Spinal cord (tissue), 10 donors: ENCODE measurements around the gene VIL1. TPM values are rescaled to one million over a fixed set of nuclear protein-coding genes. Genes with fewer than 3 reads are reported as not detected.

ENCODE experiments used
- DNase-seq, 6 donors: peaks; one replicate each; pipeline versions ENCODE4 v3.0.0 to v3.0.0-alpha.2; 2013 to 2015; ENCODE audit warnings: low spot score in 6 of 6, low read depth in 4 of 6
- H3K27ac ChIP-seq: one replicate; pipeline ENCODE4 v1.5.1; 2013; ENCODE audit warnings: low read depth, low read length, control low read depth
- H3K27me3 ChIP-seq: one replicate; pipeline ENCODE4 v1.6.1; 2013; ENCODE audit warnings: low read length; ENCODE audit not compliant: control insufficient read depth, insufficient read depth
- H3K36me3 ChIP-seq: one replicate; pipeline ENCODE4 v1.6.1; 2013; ENCODE audit warnings: low read length; ENCODE audit not compliant: control insufficient read depth, insufficient read depth
- H3K4me1 ChIP-seq: one replicate; pipeline ENCODE4 v1.6.1; 2013; ENCODE audit warnings: low read length; ENCODE audit not compliant: control insufficient read depth, insufficient read depth
- H3K4me3 ChIP-seq: one replicate; pipeline ENCODE4 v1.5.1; 2013; ENCODE audit warnings: low read depth, low read length, control low read depth
- H3K9me3 ChIP-seq: one replicate; pipeline ENCODE4 v1.6.1; 2013; ENCODE audit warnings: low read length; ENCODE audit not compliant: control insufficient read depth, insufficient read depth
- WGBS: methylation state at CpG from one replicate; pipeline ENCODE4 v1.1.5; 2013; ENCODE audit warnings: missing lambda C conversion rate; ENCODE audit not compliant: insufficient coverage; 5-methylcytosine and 5-hydroxymethylcytosine counted together
- long read RNA-seq, 4 donors: transcript quantifications; one replicate each; lab custom pipeline, GENCODE V29; 2026
- polyA plus RNA-seq, 2 donors: library from polyadenylated mRNA; unstranded; fragments of 120-200 nt; gene quantifications; one replicate each; pipeline ENCODE4 v1.2.1, GENCODE V29; 2013; ENCODE audit not compliant: insufficient read length in 2 of 2
- total RNA-seq, 2 donors: library from RNA; depleted of rRNA in 1 of 2; stranded (reverse); fragments of 120-200 nt in 1 of 2; fragments of >200 nt in 1 of 2; gene quantifications; one replicate each; pipeline versions ENCODE4 v1.2.3 to v1.2.4, GENCODE V29; 2013 to 2014
- donor health status: healthy.

The VIL1 gene
- total RNA-seq (under 1 TPM in 1 of 2 donors, not detected in 1; 0.11 TPM), polyA plus RNA-seq (1 to 10 TPM in 1 of 2 donors, under 1 TPM in 1; 0.48 to 1.3 TPM)
- long read RNA-seq, donor 1 = 0 reads
- long read RNA-seq, donor 2 = 0 reads
- long read RNA-seq, donor 3 = 0 reads
- long read RNA-seq, donor 4, partial matches to known transcripts = 9 of 9 reads
- long read RNA-seq, donor 4, other reads (novel, unspliced or antisense) = 0 of 9 reads

- no peaks in the 10 kb centered on the region for H3K36me3 ChIP-seq
- H3K9me3 ChIP-seq = no peaks in the 10 kb centered on the region
- H3K27ac ChIP-seq = no peak within 1 kb of the TSS
- DNase-seq = no peak
- no peaks in the 10 kb centered on the region for H3K4me1 ChIP-seq
- WGBS = 86% methylated on average over 9 of the region's 9 CpGs
- H3K4me3 ChIP-seq = no peak within 1 kb of the TSS
- no peaks in the 10 kb centered on the region for H3K27me3 ChIP-seq
These were observed at the start of gene VIL1 for GRCh38 chr2:218418717-218419458. TSS of gene VIL1 (plus strand) at chr2:218419123. CDS start at chr2:218423779, 4,656 bp downstream.

- Histone ChIP-seq H3K27ac (no peak overlapping the region), H3K9me3 (peaks cover 2% of the 10 kb centered on the region), H3K4me1 (peaks cover 18% of the 10 kb centered on the region), H3K27me3 (peaks cover 24% of the 10 kb centered on the region), H3K36me3 (no peaks in the 10 kb centered on the region), H3K4me3 (no peak overlapping the region)
- 40% methylated on average over 1 of the region's 2 CpGs for WGBS
- no peak for DNase-seq
These were observed 49.6 kb upstream of the VIL1 start for GRCh38 chr2:218369330-218369729.

GRCh38 chr2:218370410-218371063, 48.4 kb upstream of the VIL1 start:
- H3K27ac ChIP-seq = peak overlapping the region; percentile 40
- no peak overlapping the region for H3K4me3 ChIP-seq
- no peaks in the 10 kb centered on the region for H3K36me3 ChIP-seq
- WGBS = 90% methylated on average over 7 of the region's 11 CpGs
- peaks cover 24% of the 10 kb centered on the region for H3K27me3 ChIP-seq
- peaks cover 2% of the 10 kb centered on the region for H3K9me3 ChIP-seq
- no peak for DNase-seq
- H3K4me1 ChIP-seq = peaks cover 18% of the 10 kb centered on the region

- no peak for DNase-seq
- Histone ChIP-seq H3K4me3 (no peak overlapping the region), H3K9me3 (no peaks in the 10 kb centered on the region), H3K27me3 (peaks cover 22% of the 10 kb centered on the region), H3K4me1 (peaks cover 18% of the 10 kb centered on the region), H3K36me3 (no peaks in the 10 kb centered on the region), H3K27ac (no peak overlapping the region)
These were observed 47.0 kb upstream of the VIL1 start for GRCh38 chr2:218371983-218372350.

GRCh38 chr2:218374795-218375194, 44.1 kb upstream of the VIL1 start:
- DNase-seq = no peak
- H3K27me3 ChIP-seq = no peaks in the 10 kb centered on the region
- no peak overlapping the region for H3K4me3 ChIP-seq
- WGBS = 100% methylated on average over 1 of the region's 4 CpGs
- no peaks in the 10 kb centered on the region for H3K4me1 ChIP-seq
- no peaks in the 10 kb centered on the region for H3K36me3 ChIP-seq
- H3K9me3 ChIP-seq = no peaks in the 10 kb centered on the region
- no peak overlapping the region for H3K27ac ChIP-seq

GRCh38 chr2:218375212-218375611, 43.7 kb upstream of the VIL1 start:
- no peak overlapping the region for H3K27ac ChIP-seq
- no peaks in the 10 kb centered on the region for H3K4me1 ChIP-seq
- H3K9me3 ChIP-seq = no peaks in the 10 kb centered on the region
- no peaks in the 10 kb centered on the region for H3K27me3 ChIP-seq
- DNase-seq = peak in 1 of 6 donors; percentile 22
- no peak overlapping the region for H3K4me3 ChIP-seq
- WGBS = 64% methylated on average over 2 of the region's 2 CpGs
- no peaks in the 10 kb centered on the region for H3K36me3 ChIP-seq

GRCh38 chr2:218378053-218378452, 40.9 kb upstream of the VIL1 start:
- Histone ChIP-seq H3K27me3 (no peaks in the 10 kb centered on the region), H3K9me3 (no peaks in the 10 kb centered on the region), H3K27ac (no peak overlapping the region), H3K36me3 (no peaks in the 10 kb centered on the region), H3K4me3 (no peak overlapping the region), H3K4me1 (no peaks in the 10 kb centered on the region)
- DNase-seq = no peak
- WGBS = 81% methylated on average over 4 of the region's 5 CpGs

GRCh38 chr2:218381916-218382366, 37.0 kb upstream of the VIL1 start, which contains the start of gene SLC11A1:
TSS of gene SLC11A1 (plus strand) at chr2:218382273. CDS start at chr2:218382369, 96 bp downstream.
- no peak for DNase-seq
- Histone ChIP-seq H3K36me3 (no peaks in the 10 kb centered on the region), H3K4me1 (peaks cover 4% of the 10 kb centered on the region), H3K4me3 (no peak within 1 kb of the TSS), H3K27ac (no peak within 1 kb of the TSS), H3K27me3 (peaks cover under 1% of the 10 kb centered on the region), H3K9me3 (no peaks in the 10 kb centered on the region)
- WGBS = 60% methylated on average over 13 of the region's 13 CpGs

GRCh38 chr2:218382785-218383184, 36.1 kb upstream of the VIL1 start:
- DNase-seq = no peak
- H3K4me1 ChIP-seq = peaks cover 13% of the 10 kb centered on the region
- no peak overlapping the region for H3K27ac ChIP-seq
- no peak overlapping the region for H3K4me3 ChIP-seq
- H3K36me3 ChIP-seq = no peaks in the 10 kb centered on the region
- WGBS = 94% methylated on average over 6 of the region's 6 CpGs
- no peaks in the 10 kb centered on the region for H3K9me3 ChIP-seq
- peaks cover 9% of the 10 kb centered on the region for H3K27me3 ChIP-seq
